WTC11 (cell line): ENCODE measurements around the gene RHOT2.

Source experiments
- ATF1 ChIP-seq: sonication (generic); formaldehyde crosslinking; IDR thresholded peaks from 2 replicates; pipeline ENCODE4 v1.8.1; 2023; ENCODE audit warnings: mild to moderate bottlenecking, moderate library complexity, missing genetic modification reagents
- NR2C2 ChIP-seq: sonication (generic); formaldehyde crosslinking; IDR thresholded peaks from 2 replicates; pipeline ENCODE4 v1.8.0; 2022; ENCODE audit warnings: mild to moderate bottlenecking, missing genetic modification reagents
- OVOL2 ChIP-seq: fragments of 250-450 bp; sonication (Bioruptor Pico); IDR thresholded peaks from 2 replicates; pipeline ENCODE4 v1.9.0; 2021; ENCODE audit warnings: mild to moderate bottlenecking, borderline replicate concordance
- TEAD1 ChIP-seq: sonication (generic); formaldehyde crosslinking; IDR thresholded peaks from 2 replicates; pipeline ENCODE4 v1.8.0; 2022; ENCODE audit warnings: mild to moderate bottlenecking, missing genetic modification reagents
- TF ChIP-seq, protein P1 (sequence below): fragments of 250-450 bp; sonication (Bioruptor Pico); IDR thresholded peaks from 2 replicates; pipeline ENCODE4 v1.9.0; 2021; ENCODE audit warnings: moderate library complexity, mild to moderate bottlenecking, inconsistent platforms, borderline replicate concordance
- TF ChIP-seq, protein P2 (sequence below): sonication (generic); formaldehyde crosslinking; IDR thresholded peaks from 2 replicates; pipeline ENCODE4 v1.8.1; 2022; ENCODE audit warnings: low read depth, mild to moderate bottlenecking, moderate library complexity, missing genetic modification reagents, borderline replicate concordance
- TF ChIP-seq, protein P3 (sequence below): sonication (generic); formaldehyde crosslinking; IDR thresholded peaks from 2 replicates; pipeline ENCODE4 v1.8.1; 2023; ENCODE audit warnings: mild to moderate bottlenecking, missing genetic modification reagents, moderate library complexity
- TF ChIP-seq, protein P4 (sequence below): fragments of 200-600 bp; IDR thresholded peaks from 2 replicates; pipeline ENCODE4 v1.8.0; 2022; ENCODE audit warnings: antibody characterized with exemption

DNA sequence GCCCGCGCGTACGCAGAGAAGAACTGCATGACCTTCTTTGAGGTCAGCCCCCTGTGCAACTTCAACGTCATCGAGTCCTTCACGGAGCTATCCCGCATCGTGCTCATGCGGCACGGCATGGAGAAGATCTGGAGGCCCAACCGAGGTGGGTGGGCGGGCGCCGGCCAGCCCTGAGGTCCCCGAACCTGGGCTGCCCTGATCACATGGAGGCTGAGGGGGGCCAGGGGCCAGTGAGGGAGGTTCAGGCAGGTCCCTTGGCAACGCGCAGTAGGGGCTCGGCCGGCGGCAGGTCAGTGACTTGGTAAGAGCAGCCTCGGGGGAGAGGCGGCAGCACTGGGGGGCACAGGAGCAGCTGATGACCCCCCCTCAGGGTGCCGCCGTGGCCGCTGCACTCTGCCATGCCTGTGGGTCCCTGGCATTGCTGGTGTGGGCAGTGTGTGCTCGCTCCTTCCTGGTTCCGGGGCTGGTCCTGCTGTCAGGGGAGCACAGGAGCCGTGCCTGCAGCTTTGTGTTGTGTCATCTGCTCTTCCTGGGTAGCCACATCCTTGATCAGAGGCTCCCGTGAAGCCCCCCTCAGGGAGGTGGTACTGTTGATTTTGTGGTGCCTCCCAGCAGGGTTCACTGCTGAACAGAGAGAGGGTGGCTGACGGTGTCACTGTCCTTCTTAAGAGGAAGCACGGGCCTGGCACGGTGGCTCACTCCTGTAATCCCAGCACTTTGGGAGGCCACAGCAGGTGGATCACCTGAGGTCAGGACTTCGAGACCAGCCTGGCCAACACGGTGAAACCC is 41.8 kb upstream of the RHOT2 start:
- TF ChIP-seq, protein P1, sequence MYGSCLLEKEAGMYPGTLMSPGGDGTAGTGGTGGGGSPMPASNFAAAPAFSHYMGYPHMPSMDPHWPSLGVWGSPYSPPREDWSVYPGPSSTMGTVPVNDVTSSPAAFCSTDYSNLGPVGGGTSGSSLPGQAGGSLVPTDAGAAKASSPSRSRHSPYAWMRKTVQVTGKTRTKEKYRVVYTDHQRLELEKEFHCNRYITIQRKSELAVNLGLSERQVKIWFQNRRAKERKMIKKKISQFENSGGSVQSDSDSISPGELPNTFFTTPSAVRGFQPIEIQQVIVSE (CRISPR knock-in tag), result no peak
- TF ChIP-seq ATF1 (CRISPR knock-in tag), result no peak
- TF ChIP-seq, protein P2, sequence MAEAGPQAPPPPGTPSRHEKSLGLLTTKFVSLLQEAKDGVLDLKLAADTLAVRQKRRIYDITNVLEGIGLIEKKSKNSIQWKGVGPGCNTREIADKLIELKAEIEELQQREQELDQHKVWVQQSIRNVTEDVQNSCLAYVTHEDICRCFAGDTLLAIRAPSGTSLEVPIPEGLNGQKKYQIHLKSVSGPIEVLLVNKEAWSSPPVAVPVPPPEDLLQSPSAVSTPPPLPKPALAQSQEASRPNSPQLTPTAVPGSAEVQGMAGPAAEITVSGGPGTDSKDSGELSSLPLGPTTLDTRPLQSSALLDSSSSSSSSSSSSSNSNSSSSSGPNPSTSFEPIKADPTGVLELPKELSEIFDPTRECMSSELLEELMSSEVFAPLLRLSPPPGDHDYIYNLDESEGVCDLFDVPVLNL, result no peak
- TF ChIP-seq, protein P3, sequence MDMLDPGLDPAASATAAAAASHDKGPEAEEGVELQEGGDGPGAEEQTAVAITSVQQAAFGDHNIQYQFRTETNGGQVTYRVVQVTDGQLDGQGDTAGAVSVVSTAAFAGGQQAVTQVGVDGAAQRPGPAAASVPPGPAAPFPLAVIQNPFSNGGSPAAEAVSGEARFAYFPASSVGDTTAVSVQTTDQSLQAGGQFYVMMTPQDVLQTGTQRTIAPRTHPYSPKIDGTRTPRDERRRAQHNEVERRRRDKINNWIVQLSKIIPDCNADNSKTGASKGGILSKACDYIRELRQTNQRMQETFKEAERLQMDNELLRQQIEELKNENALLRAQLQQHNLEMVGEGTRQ, result no peak
- no peak for TF ChIP-seq NR2C2 (CRISPR knock-in tag)
- TF ChIP-seq, protein P4, sequence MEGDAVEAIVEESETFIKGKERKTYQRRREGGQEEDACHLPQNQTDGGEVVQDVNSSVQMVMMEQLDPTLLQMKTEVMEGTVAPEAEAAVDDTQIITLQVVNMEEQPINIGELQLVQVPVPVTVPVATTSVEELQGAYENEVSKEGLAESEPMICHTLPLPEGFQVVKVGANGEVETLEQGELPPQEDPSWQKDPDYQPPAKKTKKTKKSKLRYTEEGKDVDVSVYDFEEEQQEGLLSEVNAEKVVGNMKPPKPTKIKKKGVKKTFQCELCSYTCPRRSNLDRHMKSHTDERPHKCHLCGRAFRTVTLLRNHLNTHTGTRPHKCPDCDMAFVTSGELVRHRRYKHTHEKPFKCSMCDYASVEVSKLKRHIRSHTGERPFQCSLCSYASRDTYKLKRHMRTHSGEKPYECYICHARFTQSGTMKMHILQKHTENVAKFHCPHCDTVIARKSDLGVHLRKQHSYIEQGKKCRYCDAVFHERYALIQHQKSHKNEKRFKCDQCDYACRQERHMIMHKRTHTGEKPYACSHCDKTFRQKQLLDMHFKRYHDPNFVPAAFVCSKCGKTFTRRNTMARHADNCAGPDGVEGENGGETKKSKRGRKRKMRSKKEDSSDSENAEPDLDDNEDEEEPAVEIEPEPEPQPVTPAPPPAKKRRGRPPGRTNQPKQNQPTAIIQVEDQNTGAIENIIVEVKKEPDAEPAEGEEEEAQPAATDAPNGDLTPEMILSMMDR, result no peak
- TF ChIP-seq TEAD1 (CRISPR knock-in tag), result no peak
- TF ChIP-seq OVOL2 (CRISPR knock-in tag), result no peak
